PFSK-1 (cell line): Measurements from ENCODE around the gene ELMO1.

ENCODE experiments used
- POLR2AphosphoS5 ChIP-seq: IDR thresholded peaks from 2 replicates; pipeline ENCODE4 v1.6.1; 2012; ENCODE audit warnings: low read depth, mild to moderate bottlenecking, control low read depth, low read length, moderate library complexity
- REST ChIP-seq, 2 experiments: IDR thresholded peaks; 2 replicates each; pipeline versions ENCODE4 v1.6.1 to v1.8.0; 2011 to 2012; ENCODE audit warnings: low read depth in 2 of 2, low read length in 2 of 2, control low read depth in 1 of 2, inconsistent platforms in 1 of 2, mild to moderate bottlenecking in 1 of 2, moderate library complexity in 1 of 2; ENCODE audit not compliant: insufficient read depth in 1 of 2
- SIN3A ChIP-seq: IDR thresholded peaks from 2 replicates; pipeline ENCODE4 v1.6.1; 2012; ENCODE audit warnings: mild to moderate bottlenecking, low read length, moderate library complexity, borderline replicate concordance; ENCODE audit not compliant: insufficient read depth
- TAF1 ChIP-seq: IDR thresholded peaks from 2 replicates; pipeline ENCODE4 v1.6.1; 2012; ENCODE audit warnings: low read length, control low read depth, borderline replicate concordance; ENCODE audit not compliant: insufficient read depth

- TF ChIP-seq REST (IDR thresholded peaks at IDR 0.05; ENCODE audit: insufficient read depth in 1 of 2, low read depth in 2 of 2, low read length in 2 of 2) (no peak), TAF1 (no peak), POLR2AphosphoS5 (no peak), SIN3A (no peak)
These were observed 48.9 kb upstream of the ELMO1 start for GRCh38 chr7:37497576-37497975.
